ENCODE measurements around the gene GCM1. TPM values are rescaled to one million over a fixed set of nuclear protein-coding genes. Genes with fewer than 3 reads are reported as not detected.

GCM1 gene, protein sequence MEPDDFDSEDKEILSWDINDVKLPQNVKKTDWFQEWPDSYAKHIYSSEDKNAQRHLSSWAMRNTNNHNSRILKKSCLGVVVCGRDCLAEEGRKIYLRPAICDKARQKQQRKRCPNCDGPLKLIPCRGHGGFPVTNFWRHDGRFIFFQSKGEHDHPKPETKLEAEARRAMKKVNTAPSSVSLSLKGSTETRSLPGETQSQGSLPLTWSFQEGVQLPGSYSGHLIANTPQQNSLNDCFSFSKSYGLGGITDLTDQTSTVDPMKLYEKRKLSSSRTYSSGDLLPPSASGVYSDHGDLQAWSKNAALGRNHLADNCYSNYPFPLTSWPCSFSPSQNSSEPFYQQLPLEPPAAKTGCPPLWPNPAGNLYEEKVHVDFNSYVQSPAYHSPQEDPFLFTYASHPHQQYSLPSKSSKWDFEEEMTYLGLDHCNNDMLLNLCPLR
- total RNA-seq (2021) (0.17 and 0.24 TPM in 2 replicates), Bru-seq, nascent RNA (percentile 28 among the genes with signal in this experiment), BruChase-seq, experiment 1, labeled RNA remaining after a 2-hour chase (percentile 29 among the genes with signal in this experiment), BruChase-seq, experiment 2, labeled RNA remaining after a 6-hour chase (percentile 39 among the genes with signal in this experiment)
- long read RNA-seq = 0 reads

DNA sequence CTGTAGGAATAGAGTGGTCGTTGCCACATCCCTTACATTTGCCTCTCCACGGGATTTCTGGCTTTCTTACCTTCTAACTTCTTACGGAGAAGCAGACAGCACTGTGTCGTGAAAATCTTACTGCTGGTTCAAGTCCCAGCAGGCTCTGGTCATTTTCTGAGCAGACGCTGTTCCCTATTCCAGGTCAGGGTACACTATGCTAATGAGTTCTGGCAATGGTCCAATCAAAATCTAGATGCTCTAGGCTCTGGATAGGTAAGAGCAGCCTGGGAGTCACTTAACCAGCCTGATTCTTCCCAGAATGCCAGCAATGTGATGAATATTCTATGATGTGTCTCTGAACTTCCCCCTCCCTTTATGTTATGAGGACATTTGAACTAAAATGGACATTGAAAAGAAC, at the start of gene GCM1:
Gene GCM1, minus strand, starts transcription at position 158 of the 400 bp plus-strand sequence. CDS start 3,209 bp downstream, outside the sequence.
- no TSS peak for BruUV-seq (replicated peaks)
- Histone ChIP-seq H3K27me3 (replicated peaks; ENCODE audit: insufficient read depth, low read depth, low read length, poor library complexity) (no peaks in the 10 kb centered on the region), H3K4me3 (ENCODE audit: low read depth, low read length, poor library complexity, severe bottlenecking) (no peak within 1 kb of the TSS), H3K36me3 (ENCODE audit: insufficient read depth, low read length, poor library complexity, severe bottlenecking) (no peaks in the 10 kb centered on the region), H3K9me3 (ENCODE audit: low read depth, low read length, poor library complexity, severe bottlenecking) (no peaks in the 10 kb centered on the region), H3K27ac (ENCODE audit: low read depth, low read length, poor library complexity, severe bottlenecking) (no peak within 1 kb of the TSS), H3K4me1 (ENCODE audit: insufficient read depth, low read length, poor library complexity, severe bottlenecking) (no peaks in the 10 kb centered on the region)
- no peak for DNase-seq (ENCODE audit: low spot score)
- no peak for TF ChIP-seq EZH2 (IDR thresholded peaks at IDR 0.05; ENCODE audit: borderline replicate concordance, low read depth, low read length, poor library complexity, severe bottlenecking)
- TF ChIP-seq, protein P1, sequence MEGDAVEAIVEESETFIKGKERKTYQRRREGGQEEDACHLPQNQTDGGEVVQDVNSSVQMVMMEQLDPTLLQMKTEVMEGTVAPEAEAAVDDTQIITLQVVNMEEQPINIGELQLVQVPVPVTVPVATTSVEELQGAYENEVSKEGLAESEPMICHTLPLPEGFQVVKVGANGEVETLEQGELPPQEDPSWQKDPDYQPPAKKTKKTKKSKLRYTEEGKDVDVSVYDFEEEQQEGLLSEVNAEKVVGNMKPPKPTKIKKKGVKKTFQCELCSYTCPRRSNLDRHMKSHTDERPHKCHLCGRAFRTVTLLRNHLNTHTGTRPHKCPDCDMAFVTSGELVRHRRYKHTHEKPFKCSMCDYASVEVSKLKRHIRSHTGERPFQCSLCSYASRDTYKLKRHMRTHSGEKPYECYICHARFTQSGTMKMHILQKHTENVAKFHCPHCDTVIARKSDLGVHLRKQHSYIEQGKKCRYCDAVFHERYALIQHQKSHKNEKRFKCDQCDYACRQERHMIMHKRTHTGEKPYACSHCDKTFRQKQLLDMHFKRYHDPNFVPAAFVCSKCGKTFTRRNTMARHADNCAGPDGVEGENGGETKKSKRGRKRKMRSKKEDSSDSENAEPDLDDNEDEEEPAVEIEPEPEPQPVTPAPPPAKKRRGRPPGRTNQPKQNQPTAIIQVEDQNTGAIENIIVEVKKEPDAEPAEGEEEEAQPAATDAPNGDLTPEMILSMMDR (conservative IDR thresholded peaks at IDR 0.05; ENCODE audit: low read depth, low read length) = no peak
- ChIA-PET POLR2A (ENCODE audit: low non-redundant PET) (no interaction called here), CTCF (no interaction called here)
- intact Hi-C loops (cut with micrococcal nuclease; ENCODE audit: unreplicated experiment) = no loop called here

GRCh38 chr6:53197553-53197952, 48.9 kb upstream of the GCM1 start:
- POLR2A ChIA-PET (ENCODE audit: low non-redundant PET) = no interaction called here
- no peaks in the 10 kb centered on the region for H3K27me3 ChIP-seq (replicated peaks; ENCODE audit: insufficient read depth, low read depth, low read length, poor library complexity)
- no peaks in the 10 kb centered on the region for H3K9me3 ChIP-seq (ENCODE audit: low read depth, low read length, poor library complexity, severe bottlenecking)
- no TSS peak for BruUV-seq (replicated peaks)
- intact Hi-C loops (cut with micrococcal nuclease; ENCODE audit: unreplicated experiment) = no loop called here
- no peak overlapping the region for H3K4me3 ChIP-seq (ENCODE audit: low read depth, low read length, poor library complexity, severe bottlenecking)
- DNase-seq (ENCODE audit: low spot score) = no peak
- H3K36me3 ChIP-seq (ENCODE audit: insufficient read depth, low read length, poor library complexity, severe bottlenecking) = no peaks in the 10 kb centered on the region
- no peak overlapping the region for H3K27ac ChIP-seq (ENCODE audit: low read depth, low read length, poor library complexity, severe bottlenecking)
- CTCF ChIA-PET = no interaction called here
- no peaks in the 10 kb centered on the region for H3K4me1 ChIP-seq (ENCODE audit: insufficient read depth, low read length, poor library complexity, severe bottlenecking)
- TF ChIP-seq, protein P1 (conservative IDR thresholded peaks at IDR 0.05; ENCODE audit: low read depth, low read length) = no peak
- no peak for TF ChIP-seq EZH2 (IDR thresholded peaks at IDR 0.05; ENCODE audit: borderline replicate concordance, low read depth, low read length, poor library complexity, severe bottlenecking)

- H3K4me1 ChIP-seq (ENCODE audit: insufficient read depth, low read length, poor library complexity, severe bottlenecking) = no peaks in the 10 kb centered on the region
- H3K9me3 ChIP-seq (ENCODE audit: low read depth, low read length, poor library complexity, severe bottlenecking) = no peaks in the 10 kb centered on the region
- BruUV-seq (replicated peaks) = no TSS peak
- no peak overlapping the region for H3K4me3 ChIP-seq (ENCODE audit: low read depth, low read length, poor library complexity, severe bottlenecking)
- no peak overlapping the region for H3K27ac ChIP-seq (ENCODE audit: low read depth, low read length, poor library complexity, severe bottlenecking)
- no peak for DNase-seq (ENCODE audit: low spot score)
- intact Hi-C loops (cut with micrococcal nuclease; ENCODE audit: unreplicated experiment) = no loop called here
- ChIA-PET CTCF (no interaction called here), POLR2A (ENCODE audit: low non-redundant PET) (no interaction called here)
- no peak for TF ChIP-seq EZH2 (IDR thresholded peaks at IDR 0.05; ENCODE audit: borderline replicate concordance, low read depth, low read length, poor library complexity, severe bottlenecking)
- TF ChIP-seq, protein P1 (conservative IDR thresholded peaks at IDR 0.05; ENCODE audit: low read depth, low read length) = no peak
- no peaks in the 10 kb centered on the region for H3K36me3 ChIP-seq (ENCODE audit: insufficient read depth, low read length, poor library complexity, severe bottlenecking)
- no peaks in the 10 kb centered on the region for H3K27me3 ChIP-seq (replicated peaks; ENCODE audit: insufficient read depth, low read depth, low read length, poor library complexity)
Observed at GRCh38 chr6:53195048-53195447, 46.4 kb upstream of the GCM1 start.
